Measurements from ENCODE around the gene VSTM5.

DNA sequence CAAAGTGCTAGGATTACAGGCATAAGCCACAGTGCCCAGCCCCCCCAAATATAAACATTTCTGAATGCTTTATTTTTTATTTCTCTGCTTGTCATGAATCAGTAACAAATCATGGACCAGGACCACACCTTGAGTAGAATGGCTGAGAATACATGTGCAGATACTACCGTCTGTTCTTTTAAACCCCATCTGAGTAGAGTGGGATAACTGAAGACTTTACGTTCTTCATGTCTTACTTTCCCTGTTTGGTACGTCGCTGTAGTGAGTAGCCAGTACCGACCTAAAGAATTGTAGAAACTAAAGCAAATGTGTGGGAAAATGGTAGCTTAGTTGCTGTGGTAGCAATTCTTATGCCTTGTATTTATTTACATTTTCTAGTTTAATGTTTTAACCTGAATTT is 36.4 kb downstream of the VSTM5 start:
- TF ChIP-seq CTCF (IDR thresholded peaks at IDR 0.05) (no peak), POLR2A (IDR thresholded peaks at IDR 0.05) (no peak)
